ENCODE data around the gene FOXJ1. TPM values are rescaled to one million over a fixed set of nuclear protein-coding genes. Genes with fewer than 3 reads are reported as not detected.

Gene FOXJ1
- total RNA-seq, 1 donor from 2014 or later, result not detected

- Histone ChIP-seq H3K36me3 (peaks cover 83% of the 10 kb centered on the region), H3K4me3 (no peak overlapping the region), H3K27ac (replicated peaks) (no peak overlapping the region), H3K27me3 (ENCODE audit: low read depth) (no peaks in the 10 kb centered on the region), H3K9me3 (replicated peaks) (no peaks in the 10 kb centered on the region), H3K4me1 (peaks cover 9% of the 10 kb centered on the region)
- intact Hi-C loops (cut with micrococcal nuclease), result no loop called here
- no peak for DNase-seq
- TF ChIP-seq CTCF (IDR thresholded peaks at IDR 0.05; ENCODE audit: borderline replicate concordance), result no peak
Observed at GRCh38 chr17:76086384-76086783, 54.7 kb downstream of the FOXJ1 start.

Small RNAs within 50 kb of the gene (microRNA-seq; reads per million reads assigned to microRNA genes)
- 7.8 reads per million, percentile 21 among the genes with 10 or more reads in this experiment for gene MIR6868

Other genes starting within 250 kb of the FOXJ1 start
- gene TRIM65, start 244.3 kb downstream of the FOXJ1 start, total RNA-seq, result 10.2 TPM
- gene MRPL38, start 236.4 kb downstream of the FOXJ1 start, total RNA-seq, result 104 TPM
- gene FBF1, start 200.2 kb downstream of the FOXJ1 start, total RNA-seq, result 2.8 TPM
- gene ACOX1, start 162.1 kb downstream of the FOXJ1 start, total RNA-seq, result 76.4 TPM
- gene TEN1, start 162.0 kb downstream of the FOXJ1 start, total RNA-seq, result 5.3 TPM
- gene CDK3, start 140.4 kb downstream of the FOXJ1 start, total RNA-seq, result 1.8 TPM
- gene EVPL, start 113.9 kb downstream of the FOXJ1 start, total RNA-seq, result not detected
- gene SRP68, start 68.7 kb downstream of the FOXJ1 start, total RNA-seq, result 57.4 TPM
- not detected for gene GALR2, start 66.5 kb downstream of the FOXJ1 start, total RNA-seq
- not detected for gene ZACN, start 62.1 kb downstream of the FOXJ1 start, total RNA-seq
- 81.1 TPM for gene EXOC7, start 37.5 kb downstream of the FOXJ1 start, total RNA-seq
- 4.8 TPM for gene RNF157, start 99.2 kb upstream of the FOXJ1 start, total RNA-seq
- gene UBALD2, start 124.1 kb upstream of the FOXJ1 start, total RNA-seq, result 26.0 TPM
- gene QRICH2, start 167.0 kb upstream of the FOXJ1 start, total RNA-seq, result 2.4 TPM
- gene PRPSAP1, start 212.7 kb upstream of the FOXJ1 start, total RNA-seq, result 30.7 TPM
- gene SPHK1, start 243.4 kb upstream of the FOXJ1 start, total RNA-seq, result 2.3 TPM

Measured in left ventricle myocardium inferior (tissue), 1 donor.